Measurements from ENCODE around the gene SRPK3. TPM values are rescaled to one million over a fixed set of nuclear protein-coding genes. Genes with fewer than 3 reads are reported as not detected.
A peak's percentile ranks its signal among the peaks of the same experiment; 100 is the strongest.

The SRPK3 gene
- polyA plus RNA-seq, 1 of the 3 experiments (the other 2 are of a cell fraction), result 0.74 TPM

GRCh38 chrX:153782313-153782712 lies 1.5 kb downstream of the SRPK3 start:
- ChIA-PET POLR2A (no interaction called here), CTCF (interaction anchor here (1.0 to 1.7 kb wide), 6 partner anchors 17 to 153 kb away, joined by 3 to 6 read pairs (median 4); partner anchors contain the start of gene PLXNB3)
- no peaks in the 10 kb centered on the region for H3F3A ChIP-seq (replicated peaks; ENCODE audit: insufficient read depth)
- DNase-seq, result no peak
- H3K9me3 ChIP-seq, result no peaks in the 10 kb centered on the region
- no peak overlapping the region for H3K4me3 ChIP-seq (ENCODE audit: low read depth in 2 of 2, low read length in 1 of 2)
- peaks cover 0 to 6% of the 10 kb centered on the region in 2 experiments for H3K36me3 ChIP-seq (replicated peaks in 1 of 2; ENCODE audit: control insufficient read depth in 1 of 2, insufficient read depth in 2 of 2, low read length in 1 of 2)
- H2AFZ ChIP-seq (ENCODE audit: low read depth), result no peak overlapping the region
- H3K79me2 ChIP-seq (ENCODE audit: insufficient read depth), result no peaks in the 10 kb centered on the region
- 53% methylated on average over 10 of the region's 11 CpGs for WGBS (ENCODE audit: low lambda C conversion rate)
- H3K4me2 ChIP-seq, result no peak overlapping the region
- H3K9ac ChIP-seq, result no peak overlapping the region
- no peaks in the 10 kb centered on the region for H4K20me1 ChIP-seq (ENCODE audit: insufficient read depth)
- 0 out of 2 replicates have a peak, but pooled peaks cover 7% of the 10 kb centered on the region for H3K27me3 ChIP-seq (ENCODE audit: insufficient read depth)
- H3K4me1 ChIP-seq (ENCODE audit: control insufficient read depth in 1 of 2, insufficient read depth in 2 of 2, low read depth in 1 of 2, low read length in 1 of 2), result peaks cover 0 to 19% of the 10 kb centered on the region in 2 experiments; a peak in 1 of 4 replicates
- H3K27ac ChIP-seq (ENCODE audit: low read depth in 2 of 2, low read length in 1 of 2), result no peak overlapping the region
- TF ChIP-seq TCF12 (IDR thresholded peaks at IDR 0.05) (no peak), RFX5 (IDR thresholded peaks at IDR 0.05; ENCODE audit: low read length) (no peak), CTCF (IDR thresholded peaks at IDR 0.05) (peak; percentile 19; the same call in 1 of the 2 replicates), NFIC (IDR thresholded peaks at IDR 0.05; ENCODE audit: borderline replicate concordance) (no peak), RAD21 (IDR thresholded peaks at IDR 0.05; ENCODE audit: low read length) (peak; percentile 35), FOSL2 (IDR thresholded peaks at IDR 0.05; ENCODE audit: borderline replicate concordance, low read depth) (no peak)
- H3K9me2 ChIP-seq, result no peaks in the 10 kb centered on the region

GRCh38 chrX:153782871-153783270 lies 2.0 kb downstream of the SRPK3 start:
- no CpG with 5 or more reads among the region's 14 CpGs for WGBS (ENCODE audit: low lambda C conversion rate)
- H4K20me1 ChIP-seq (ENCODE audit: insufficient read depth), result no peaks in the 10 kb centered on the region
- POLR2A ChIA-PET, result no interaction called here
- H2AFZ ChIP-seq (ENCODE audit: low read depth), result no peak overlapping the region
- no peaks in the 10 kb centered on the region for H3K9me2 ChIP-seq
- no peak overlapping the region for H3K4me2 ChIP-seq
- no peaks in the 10 kb centered on the region for H3K9me3 ChIP-seq
- H3K27ac ChIP-seq (ENCODE audit: low read depth in 2 of 2, low read length in 1 of 2), result no peak overlapping the region
- H3K36me3 ChIP-seq (replicated peaks in 1 of 2; ENCODE audit: control insufficient read depth in 1 of 2, insufficient read depth in 2 of 2, low read length in 1 of 2), result peaks cover 0 to 6% of the 10 kb centered on the region in 2 experiments
- peaks cover 0 to 19% of the 10 kb centered on the region in 2 experiments; a peak in 1 of 4 replicates for H3K4me1 ChIP-seq (ENCODE audit: control insufficient read depth in 1 of 2, insufficient read depth in 2 of 2, low read depth in 1 of 2, low read length in 1 of 2)
- no peaks in the 10 kb centered on the region for H3F3A ChIP-seq (replicated peaks; ENCODE audit: insufficient read depth)
- no peak for TF ChIP-seq TEAD4 (IDR thresholded peaks at IDR 0.05; ENCODE audit: borderline replicate concordance, insufficient read depth)
- TF ChIP-seq GABPA (IDR thresholded peaks at IDR 0.05; ENCODE audit: low read depth), result no peak
- TF ChIP-seq REST (IDR thresholded peaks at IDR 0.05; ENCODE audit: low read depth, low read length), result no peak
- TF ChIP-seq USF1 (IDR thresholded peaks at IDR 0.05; ENCODE audit: borderline replicate concordance, low read depth), result no peak
- no peak for TF ChIP-seq JUND (IDR thresholded peaks at IDR 0.05)
- no peak for TF ChIP-seq MAX (IDR thresholded peaks at IDR 0.05; ENCODE audit: low read depth)
- TF ChIP-seq CHD2 (IDR thresholded peaks at IDR 0.05; ENCODE audit: low read length, partially characterized antibody), result no peak
- no peak for TF ChIP-seq GATA2 (CRISPR knock-in tag; IDR thresholded peaks at IDR 0.05)
- no peak for TF ChIP-seq RCOR1 (IDR thresholded peaks at IDR 0.05; ENCODE audit: low read length)
- TF ChIP-seq MEF2A (IDR thresholded peaks at IDR 0.05; ENCODE audit: borderline replicate concordance, low read depth), result no peak
- DNase-seq, result no peak
- H3K27me3 ChIP-seq (ENCODE audit: insufficient read depth), result 0 out of 2 replicates have a peak, but pooled peaks cover 7% of the 10 kb centered on the region
- no peak overlapping the region for H3K9ac ChIP-seq
- no peaks in the 10 kb centered on the region for H3K79me2 ChIP-seq (ENCODE audit: insufficient read depth)
- H3K4me3 ChIP-seq (ENCODE audit: low read depth in 2 of 2, low read length in 1 of 2), result no peak overlapping the region
- CTCF ChIA-PET, result interaction anchor here (1.0 to 1.7 kb wide), 5 partner anchors 16 to 153 kb away, joined by 3 to 6 read pairs (median 4); partner anchors contain the start of gene PLXNB3
